GM12873 (cell line): Measurements from ENCODE around the gene SYTL2.

ENCODE experiments used
- CTCF ChIP-seq: IDR thresholded peaks from 2 replicates; pipeline ENCODE4 v1.5.1; 2012; ENCODE audit warnings: low read depth, mild to moderate bottlenecking, moderate library complexity, low read length, control low read depth; ENCODE audit not compliant: insufficient read depth; ENCODE audit errors: missing control alignments

SYTL2 gene

GRCh38 chr11:85717429-85717828 is 93.5 kb downstream of the SYTL2 start:
- no peak for TF ChIP-seq CTCF

- TF ChIP-seq CTCF, result no peak
Measured at GRCh38 chr11:85712953-85713352, 98.0 kb downstream of the SYTL2 start.

GRCh38 chr11:85710917-85711316 is 100.0 kb downstream of the SYTL2 start:
- TF ChIP-seq CTCF, result no peak

- TF ChIP-seq CTCF, result no peak
Measured at GRCh38 chr11:85709941-85710702, 100.8 kb downstream of the SYTL2 start.

GRCh38 chr11:85705800-85706199 is 105.1 kb downstream of the SYTL2 start:
- no peak for TF ChIP-seq CTCF

GRCh38 chr11:85704967-85705366 is 106.0 kb downstream of the SYTL2 start:
- no peak for TF ChIP-seq CTCF

GRCh38 chr11:85699957-85700741 is 110.8 kb downstream of the SYTL2 start:
- no peak for TF ChIP-seq CTCF
